Stimulated activated naive CD8-positive, alpha-beta T cell treated with anti-CD3 and anti-CD28 coated beads, Interleukin-15, amount 100 ng/mL, for 72 hours (primary cell): Measurements from ENCODE around the gene TICRR.
"Not testable (repeated sequence)": the region's sequence is repeated elsewhere in the genome, so short reads cannot be mapped to it uniquely, and the experiment has no call there.

ENCODE experiments used
- ATAC-seq: fragments of 150-1000 bp; cut with Tn5 transposase; 2 replicates; pipeline ENCODE4 v1.10.0; 2021; ENCODE audit warnings: mild to moderate bottlenecking, moderate library complexity
- DNase-seq, 2 donors: peaks; one replicate each; pipeline ENCODE4 v3.0.0; 2021 to 2022
- H3K27ac Mint-ChIP-seq, 2 donors: one replicate each; pipeline ENCODE4 v1.8.0; 2022; ENCODE audit warnings: mild to moderate bottlenecking in 2 of 2, mixed read lengths in 2 of 2, moderate library complexity in 2 of 2
- H3K27me3 Mint-ChIP-seq: one replicate; pipeline ENCODE4 v1.8.0; 2022; ENCODE audit warnings: mixed read lengths
- H3K4me1 Mint-ChIP-seq: one replicate; pipeline ENCODE4 v1.8.0; 2022; ENCODE audit warnings: mild to moderate bottlenecking, mixed read lengths
- H3K4me3 Mint-ChIP-seq, 2 donors: one replicate each; pipeline ENCODE4 v1.8.0; 2022; ENCODE audit warnings: mild to moderate bottlenecking in 2 of 2, mixed read lengths in 2 of 2, moderate library complexity in 1 of 2
- H3K9me3 Mint-ChIP-seq, 2 donors: one replicate each; pipeline ENCODE4 v1.8.0; 2022; ENCODE audit warnings: mixed read lengths in 2 of 2

Gene TICRR

GRCh38 chr15:89555768-89556167 lies 19.5 kb upstream of the TICRR start:
- DNase-seq, result no peak
- Mint-ChIP-seq H3K27ac (no peak overlapping the region), H3K27me3 (peaks cover 20% of the 10 kb centered on the region), H3K9me3 (no peaks in the 10 kb centered on the region), H3K4me1 (peaks cover 9% of the 10 kb centered on the region), H3K4me3 (no peak overlapping the region)
- no peak for ATAC-seq

DNA sequence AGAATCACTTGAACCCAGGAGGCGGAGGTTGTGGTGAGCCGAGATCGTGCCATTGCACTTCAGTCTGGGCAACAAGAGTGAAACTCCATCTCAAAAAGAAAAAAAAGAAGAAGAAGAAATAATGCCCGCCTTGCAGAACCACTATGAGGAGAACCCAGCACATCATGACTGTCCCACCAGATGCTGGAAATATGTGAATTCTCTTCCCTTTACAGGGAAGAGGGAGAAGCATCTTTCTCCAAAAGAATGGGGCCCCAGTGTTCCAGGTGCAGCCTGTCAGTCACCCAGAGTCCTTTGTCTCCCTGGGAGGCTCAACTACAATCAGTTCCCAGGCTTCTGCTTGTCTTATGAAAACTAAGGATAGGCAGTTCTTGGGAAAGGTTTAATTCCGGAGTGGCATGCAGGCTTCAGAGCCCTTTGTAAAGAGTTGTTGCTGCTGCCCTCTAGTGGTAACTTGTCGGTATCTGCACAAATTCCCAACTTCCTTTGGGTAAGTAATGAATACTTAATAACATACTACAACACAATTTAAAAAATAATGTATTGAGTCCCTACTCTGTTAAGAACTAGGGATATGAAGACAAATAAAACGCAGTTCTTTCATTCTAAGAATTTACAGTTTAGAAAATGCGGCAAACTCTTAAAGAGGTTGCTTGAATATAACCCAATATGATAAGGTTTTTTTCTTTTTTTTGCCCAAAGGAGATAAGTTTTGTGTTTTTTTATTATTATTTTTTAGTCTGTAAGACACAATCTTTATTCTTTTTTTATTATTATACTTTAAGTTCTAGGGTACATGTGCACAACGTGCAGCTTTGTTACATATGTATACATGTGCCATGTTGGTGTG lies 18.6 kb upstream of the TICRR start:
- Mint-ChIP-seq H3K9me3 (no peaks in the 10 kb centered on the region), H3K27me3 (peaks cover 23% of the 10 kb centered on the region), H3K4me1 (peaks cover under 1% of the 10 kb centered on the region), H3K4me3 (no peak overlapping the region), H3K27ac (no peak overlapping the region)
- DNase-seq (peak; percentile 15 to 18), ATAC-seq (no peak)

DNA sequence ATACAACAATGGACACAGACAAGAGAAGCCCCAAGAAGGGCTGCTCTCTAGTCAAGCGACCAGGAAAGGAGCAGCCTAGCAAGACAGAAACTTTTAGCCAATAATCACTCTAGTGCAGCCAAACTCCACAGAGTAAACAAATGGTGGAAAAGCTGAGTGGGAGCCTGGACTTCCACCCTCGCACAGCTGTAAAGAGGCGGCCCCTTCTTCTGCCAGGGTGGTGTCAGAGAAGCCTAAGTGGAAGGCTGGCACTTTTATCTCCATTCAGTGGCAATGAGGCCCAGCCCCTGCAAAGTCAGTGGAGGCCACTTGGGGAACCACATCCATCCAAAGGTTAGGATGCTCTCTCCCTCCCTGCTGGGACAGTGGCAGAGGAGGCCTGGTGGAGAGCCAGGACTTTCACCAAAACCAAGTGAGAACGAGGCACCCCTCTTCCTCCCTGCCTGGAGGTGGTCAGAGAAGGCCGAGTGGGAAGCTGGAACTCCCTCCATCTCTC lies 15.5 kb upstream of the TICRR start:
- Mint-ChIP-seq H3K9me3 (no peaks in the 10 kb centered on the region), H3K4me3 (no peak overlapping the region), H3K4me1 (no peaks in the 10 kb centered on the region), H3K27me3 (peaks cover 15% of the 10 kb centered on the region), H3K27ac (no peak overlapping the region)
- DNase-seq (no peak), ATAC-seq (no peak)

GRCh38 chr15:89566181-89566580 lies 9.1 kb upstream of the TICRR start:
- ATAC-seq (no peak), DNase-seq (no peak)
- peaks cover 16% of the 10 kb centered on the region for H3K27me3 Mint-ChIP-seq
- no peak overlapping the region for H3K27ac Mint-ChIP-seq
- H3K4me3 Mint-ChIP-seq, result no peak overlapping the region
- H3K4me1 Mint-ChIP-seq, result no peaks in the 10 kb centered on the region
- no peaks in the 10 kb centered on the region for H3K9me3 Mint-ChIP-seq

DNA sequence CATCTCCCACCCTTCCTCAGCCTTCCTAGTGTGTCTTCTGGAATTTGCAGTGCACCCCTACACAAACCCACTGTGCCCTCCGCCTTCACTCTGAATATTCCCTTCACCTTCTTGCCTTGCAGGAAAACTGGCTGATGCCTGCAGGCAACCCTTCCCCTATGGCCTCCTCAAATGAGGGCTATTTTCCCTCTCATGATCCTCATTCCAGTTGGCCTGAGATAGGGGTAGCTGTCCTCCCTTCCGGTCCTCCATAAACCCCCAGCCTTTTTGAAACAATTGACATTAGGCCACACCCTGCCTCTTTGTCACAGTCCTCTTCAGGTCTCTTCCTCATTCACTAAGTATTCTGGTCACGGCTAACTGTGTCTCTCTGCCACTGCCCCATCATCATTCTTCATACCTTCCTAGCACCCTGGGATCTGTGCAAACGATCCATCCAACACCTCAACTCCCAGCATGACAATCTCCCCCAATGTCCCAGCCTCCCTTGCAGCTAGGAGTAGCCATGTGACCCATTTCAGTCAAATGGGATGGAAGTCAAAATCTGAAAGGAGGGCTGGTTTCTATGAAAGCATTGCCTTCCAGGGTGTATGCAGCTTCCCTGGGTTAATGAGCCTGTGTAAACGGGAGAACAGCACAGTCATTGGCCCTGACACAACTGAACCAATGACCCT lies 8.5 kb upstream of the TICRR start:
- Mint-ChIP-seq H3K27me3 (peaks cover 20% of the 10 kb centered on the region), H3K27ac (no peak overlapping the region), H3K4me3 (no peak overlapping the region), H3K9me3 (no peaks in the 10 kb centered on the region), H3K4me1 (no peaks in the 10 kb centered on the region)
- ATAC-seq (no peak), DNase-seq (no peak)

- ATAC-seq (no peak), DNase-seq (no peak)
- H3K4me1 Mint-ChIP-seq, result no peaks in the 10 kb centered on the region
- no peak overlapping the region for H3K4me3 Mint-ChIP-seq
- peaks cover 39% of the 10 kb centered on the region for H3K27me3 Mint-ChIP-seq
- H3K27ac Mint-ChIP-seq, result no peak overlapping the region
- H3K9me3 Mint-ChIP-seq, result no peaks in the 10 kb centered on the region
Measured at GRCh38 chr15:89569090-89569745, 6.1 kb upstream of the TICRR start.

DNA sequence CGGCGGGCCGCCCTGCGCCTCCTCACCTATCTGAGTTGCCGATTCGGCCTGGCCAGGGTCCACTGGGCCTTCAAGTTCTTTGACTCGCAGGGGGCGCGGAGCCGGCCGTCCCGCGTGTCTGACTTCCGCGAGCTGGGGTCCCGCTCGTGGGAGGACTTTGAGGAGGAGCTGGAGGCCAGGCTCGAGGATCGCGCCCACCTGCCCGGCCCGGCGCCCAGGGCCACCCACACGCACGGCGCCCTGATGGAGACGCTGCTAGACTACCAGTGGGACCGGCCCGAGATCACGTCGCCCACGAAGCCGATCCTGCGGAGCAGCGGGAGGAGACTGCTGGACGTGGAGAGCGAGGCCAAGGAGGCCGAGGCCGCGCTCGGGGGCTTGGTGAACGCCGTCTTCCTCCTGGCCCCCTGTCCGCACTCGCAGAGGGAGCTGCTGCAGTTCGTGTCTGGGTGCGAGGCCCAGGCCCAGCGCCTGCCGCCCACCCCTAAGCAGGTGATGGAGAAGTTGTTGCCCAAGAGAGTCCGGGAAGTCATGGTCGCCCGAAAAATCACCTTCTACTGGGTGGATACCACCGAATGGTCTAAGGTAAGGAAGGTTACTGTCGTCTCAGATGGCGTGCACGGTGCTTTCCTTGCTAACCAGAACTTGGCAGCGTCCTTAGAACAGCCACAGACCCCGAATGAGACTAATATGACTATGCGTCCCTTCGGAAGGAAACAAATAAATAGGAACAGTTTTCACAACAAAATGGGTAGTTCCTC lies 567 bp downstream of the TICRR start:
- DNase-seq (peak in 1 of 2 donors; percentile 48), ATAC-seq (peak; percentile 48)
- peak overlapping the region; percentile 89 to 94 for H3K4me3 Mint-ChIP-seq
- peaks cover 29% of the 10 kb centered on the region for H3K4me1 Mint-ChIP-seq
- H3K27me3 Mint-ChIP-seq, result peaks cover 22% of the 10 kb centered on the region
- peak overlapping the region; percentile 84 to 97 for H3K27ac Mint-ChIP-seq
- H3K9me3 Mint-ChIP-seq, result no peaks in the 10 kb centered on the region

- no peaks in the 10 kb centered on the region for H3K9me3 Mint-ChIP-seq
- peak overlapping the region; percentile 89 to 94 for H3K4me3 Mint-ChIP-seq
- peaks cover 22% of the 10 kb centered on the region for H3K27me3 Mint-ChIP-seq
- ATAC-seq (no peak), DNase-seq (no peak)
- H3K27ac Mint-ChIP-seq, result peak overlapping the region in 1 of 2 donors; percentile 12
- peaks cover 33% of the 10 kb centered on the region for H3K4me1 Mint-ChIP-seq
Measured at GRCh38 chr15:89576417-89576773, 1.1 kb downstream of the TICRR start.

- Mint-ChIP-seq H3K27me3 (peaks cover 8% of the 10 kb centered on the region), H3K4me1 (peaks cover 35% of the 10 kb centered on the region), H3K27ac (peak overlapping the region in 1 of 2 donors; percentile 19), H3K4me3 (peak overlapping the region; percentile 76 to 89), H3K9me3 (no peaks in the 10 kb centered on the region)
- DNase-seq (no peak), ATAC-seq (no peak)
Measured at GRCh38 chr15:89577776-89578115, 2.5 kb downstream of the TICRR start.

GRCh38 chr15:89578146-89578545 lies 2.9 kb downstream of the TICRR start:
- no peak overlapping the region for H3K27ac Mint-ChIP-seq
- no peaks in the 10 kb centered on the region for H3K9me3 Mint-ChIP-seq
- ATAC-seq, result no peak
- H3K4me3 Mint-ChIP-seq, result peak overlapping the region; percentile 76 to 89
- H3K27me3 Mint-ChIP-seq, result peaks cover 4% of the 10 kb centered on the region
- DNase-seq, result no peak
- peaks cover 35% of the 10 kb centered on the region for H3K4me1 Mint-ChIP-seq

GRCh38 chr15:89580747-89581146 lies 5.5 kb downstream of the TICRR start:
- H3K27ac Mint-ChIP-seq, H3K9me3 Mint-ChIP-seq, DNase-seq, H3K27me3 Mint-ChIP-seq, H3K4me3 Mint-ChIP-seq, ATAC-seq: not testable (repeated sequence)
- H3K4me1 Mint-ChIP-seq, result peaks cover 35% of the 10 kb centered on the region

GRCh38 chr15:89586651-89587050 lies 11.4 kb downstream of the TICRR start:
- no peak overlapping the region for H3K27ac Mint-ChIP-seq
- peaks cover under 1% of the 10 kb centered on the region for H3K4me1 Mint-ChIP-seq
- no peaks in the 10 kb centered on the region for H3K27me3 Mint-ChIP-seq
- no peak overlapping the region for H3K4me3 Mint-ChIP-seq
- ATAC-seq, result no peak
- DNase-seq, result no peak
- H3K9me3 Mint-ChIP-seq, result no peaks in the 10 kb centered on the region

- Mint-ChIP-seq H3K27me3 (no peaks in the 10 kb centered on the region), H3K4me1 (no peaks in the 10 kb centered on the region), H3K27ac (no peak overlapping the region), H3K9me3 (no peaks in the 10 kb centered on the region), H3K4me3 (no peak overlapping the region)
- DNase-seq (no peak), ATAC-seq (no peak)
Measured at GRCh38 chr15:89587955-89588354, 12.7 kb downstream of the TICRR start.

GRCh38 chr15:89591834-89592233 lies 16.6 kb downstream of the TICRR start:
- Mint-ChIP-seq H3K4me1 (no peaks in the 10 kb centered on the region), H3K27me3 (no peaks in the 10 kb centered on the region), H3K27ac (no peak overlapping the region), H3K4me3 (no peak overlapping the region), H3K9me3 (no peaks in the 10 kb centered on the region)
- DNase-seq (no peak), ATAC-seq (no peak)

DNA sequence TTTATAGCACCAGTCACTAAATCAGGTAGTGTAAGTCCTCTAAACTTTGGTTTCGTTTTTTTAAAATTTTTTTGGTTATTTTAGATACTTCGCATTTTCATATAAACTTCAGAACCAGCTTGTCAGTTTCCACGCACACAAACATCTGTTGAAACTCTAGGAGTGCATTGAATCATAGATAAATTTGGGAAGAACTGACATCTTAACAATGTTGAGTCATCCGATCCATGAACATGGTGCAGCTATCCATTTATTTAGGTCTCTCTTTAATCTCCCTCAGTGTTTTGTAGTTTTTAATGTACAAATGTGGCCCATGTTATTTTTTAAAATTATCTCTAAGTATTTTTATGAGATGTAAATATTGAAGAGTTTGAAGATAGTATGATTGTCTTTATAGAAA lies 17.7 kb downstream of the TICRR start:
- H3K9me3 Mint-ChIP-seq, result no peaks in the 10 kb centered on the region
- no peak for ATAC-seq

More for the DNA sequence above, 17.7 kb downstream of the TICRR start:
- Mint-ChIP-seq H3K27ac (no peak overlapping the region), H3K4me1 (no peaks in the 10 kb centered on the region), H3K4me3 (no peak overlapping the region), H3K27me3 (no peaks in the 10 kb centered on the region)
- DNase-seq, result no peak
